HEK293 (cell line): ENCODE measurements around the gene MFSD2A.

Source experiments
- CTCF ChIA-PET: fragments of 350-600 bp; formaldehyde crosslinking; extraction: SDS; loops from one replicate; lab custom pipeline; 2021; ENCODE audit warnings: antibody characterized with exemption; lab: Yijun Ruan, JAX
- POLR2A ChIA-PET: fragments of 300-600 bp; formaldehyde crosslinking; extraction: SDS; loops from one replicate; lab custom pipeline; 2020; ENCODE audit warnings: antibody characterized with exemption, inconsistent platforms; lab: Yijun Ruan, JAX
- H3K27ac ChIP-seq: fragments of 200-500 bp; sonication (Bioruptor generic); 2 replicates; pipeline ENCODE4 v1.5.1; 2014; ENCODE audit warnings: low read depth, low read length, control low read depth, inconsistent platforms; ENCODE audit errors: extremely low read depth
- H3K36me3 ChIP-seq, 2 experiments: fragments of 200-500 bp in 1 of 2; sonication (Bioruptor generic) in 1 of 2; 1 replicate in 1 of 2; 2 replicates in 1 of 2; pipeline ENCODE4 v1.5.1; 2014 to 2017; ENCODE audit warnings: inconsistent platforms in 2 of 2, low read length in 2 of 2; ENCODE audit not compliant: control insufficient read depth in 2 of 2, insufficient read depth in 1 of 2
- H3K4me1 ChIP-seq: fragments of 200-500 bp; sonication (Bioruptor generic); 2 replicates; pipeline ENCODE4 v1.5.1; 2014; ENCODE audit warnings: mild to moderate bottlenecking, low read length, inconsistent platforms; ENCODE audit not compliant: control insufficient read depth, insufficient read depth
- H3K4me3 ChIP-seq: 2 replicates; pipeline ENCODE4 v1.5.1; 2011; ENCODE audit warnings: low read depth, mild to moderate bottlenecking, control low read depth, low read length, moderate library complexity
- H3K9me3 ChIP-seq: fragments of 200-500 bp; sonication (Bioruptor generic); 2 replicates; pipeline ENCODE4 v1.5.1; 2014; ENCODE audit warnings: low read depth, low read length, inconsistent platforms; ENCODE audit not compliant: control insufficient read depth, insufficient read depth
- GLI4 ChIP-seq: fragments of 450-650 bp; formaldehyde crosslinking; IDR thresholded peaks from 2 replicates; pipeline ENCODE4 v1.5.1; 2016; ENCODE audit warnings: missing biosample characterization, missing genetic modification characterization
- MZF1 ChIP-seq: fragments of 450-650 bp; formaldehyde crosslinking; IDR thresholded peaks from 2 replicates; pipeline ENCODE4 v1.5.1; 2017; ENCODE audit warnings: missing biosample characterization, missing genetic modification characterization, borderline replicate concordance
- OSR2 ChIP-seq: fragments of 450-650 bp; formaldehyde crosslinking; IDR thresholded peaks from 2 replicates; pipeline ENCODE4 v1.5.1; 2016; ENCODE audit warnings: missing biosample characterization, missing genetic modification characterization
- REPIN1 ChIP-seq: fragments of 450-650 bp; formaldehyde crosslinking; IDR thresholded peaks from 2 replicates; pipeline ENCODE4 v1.5.1; 2017; ENCODE audit warnings: missing biosample characterization, missing genetic modification characterization, low read depth
- REST ChIP-seq: fragments of 450-650 bp; formaldehyde crosslinking; IDR thresholded peaks from 2 replicates; pipeline ENCODE4 v1.5.1; 2016; ENCODE audit warnings: missing biosample characterization, missing genetic modification characterization
- TCF7L2 ChIP-seq: IDR thresholded peaks from 2 replicates; pipeline ENCODE4 v1.6.1; 2011; ENCODE audit warnings: low read depth, mild to moderate bottlenecking, inconsistent platforms, low read length, moderate library complexity, borderline replicate concordance
- TRIM28 ChIP-seq: IDR thresholded peaks from 2 replicates; pipeline ENCODE4 v1.6.1; 2011; ENCODE audit warnings: low read length, control low read depth, borderline replicate concordance
- ZBTB17 ChIP-seq: fragments of 450-650 bp; formaldehyde crosslinking; IDR thresholded peaks from 2 replicates; pipeline ENCODE4 v1.5.1; 2016; ENCODE audit warnings: missing biosample characterization, missing genetic modification characterization
- ZFP3 ChIP-seq: fragments of 450-650 bp; formaldehyde crosslinking; IDR thresholded peaks from 2 replicates; pipeline ENCODE4 v1.5.1; 2016; ENCODE audit warnings: low read depth, missing biosample characterization, missing genetic modification characterization
- ZNF155 ChIP-seq: fragments of 450-650 bp; formaldehyde crosslinking; IDR thresholded peaks from 2 replicates; pipeline ENCODE4 v1.5.1; 2016; ENCODE audit warnings: missing biosample characterization, missing genetic modification characterization
- ZNF24 ChIP-seq: fragments of 450-650 bp; formaldehyde crosslinking; IDR thresholded peaks from 2 replicates; pipeline ENCODE4 v1.5.1; 2016; ENCODE audit warnings: missing biosample characterization, missing genetic modification characterization
- ZNF311 ChIP-seq: fragments of 450-650 bp; formaldehyde crosslinking; IDR thresholded peaks from 2 replicates; pipeline ENCODE4 v1.5.1; 2017; ENCODE audit warnings: missing biosample characterization, missing genetic modification characterization, borderline replicate concordance
- ZNF416 ChIP-seq: fragments of 450-650 bp; formaldehyde crosslinking; IDR thresholded peaks from 2 replicates; pipeline ENCODE4 v1.5.1; 2016; ENCODE audit warnings: missing biosample characterization, missing genetic modification characterization
- ZNF664 ChIP-seq: fragments of 450-650 bp; formaldehyde crosslinking; IDR thresholded peaks from 2 replicates; pipeline ENCODE4 v1.5.1; 2016; ENCODE audit warnings: missing biosample characterization, missing genetic modification characterization
- ZSCAN16 ChIP-seq: fragments of 450-650 bp; formaldehyde crosslinking; IDR thresholded peaks from 2 replicates; pipeline ENCODE4 v1.5.1; 2016; ENCODE audit warnings: missing biosample characterization, missing genetic modification characterization

MFSD2A gene

GRCh38 chr1:39949891-39950290, 5.1 kb upstream of the MFSD2A start:
- H3K4me1 ChIP-seq = no peaks in the 10 kb centered on the region
- no peaks in the 10 kb centered on the region for H3K9me3 ChIP-seq
- CTCF ChIA-PET = interaction anchor here (1.4 to 1.6 kb wide), 2 partner anchors 24 to 31 kb away, joined by 6 to 8 read pairs; no protein-coding TSS in a partner anchor
- H3K27ac ChIP-seq = no peak overlapping the region
- no peaks in the 10 kb centered on the region for H3K36me3 ChIP-seq
- TF ChIP-seq ZNF155 (tag by site-specific recombination) (no peak), ZNF416 (tag by site-specific recombination) (no peak), ZBTB17 (tag by site-specific recombination) (no peak), TRIM28 (no peak), ZSCAN16 (tag by site-specific recombination) (no peak), ZNF311 (tag by site-specific recombination) (no peak), OSR2 (tag by site-specific recombination) (no peak), ZNF24 (tag by site-specific recombination) (no peak), ZFP3 (tag by site-specific recombination) (no peak)
- H3K4me3 ChIP-seq = no peak overlapping the region
- POLR2A ChIA-PET = no interaction called here

- ChIA-PET CTCF (interaction anchor here (0.6 to 1.4 kb wide), 3 partner anchors 22 to 34 kb away, joined by 3 to 6 read pairs (median 5); no protein-coding TSS in a partner anchor), POLR2A (no interaction called here)
- no peaks in the 10 kb centered on the region for H3K9me3 ChIP-seq
- H3K27ac ChIP-seq = no peak overlapping the region
- peaks cover 0 to under 1% of the 10 kb centered on the region in 2 experiments; a peak in 1 of 3 replicates for H3K36me3 ChIP-seq
- H3K4me1 ChIP-seq = no peaks in the 10 kb centered on the region
- TF ChIP-seq MZF1 (tag by site-specific recombination) (no peak), REPIN1 (tag by site-specific recombination) (no peak), GLI4 (tag by site-specific recombination) (no peak), TCF7L2 (no peak)
- H3K4me3 ChIP-seq = no peak overlapping the region
Measured at GRCh38 chr1:39951926-39952325, 3.0 kb upstream of the MFSD2A start.

- ChIA-PET POLR2A (interaction anchor here (0.6 kb wide), 1 partner anchor 73 kb away, joined by 3 read pairs; no protein-coding TSS in a partner anchor), CTCF (interaction anchor here (0.7 to 1.7 kb wide), 4 partner anchors 18 to 80 kb away, joined by 3 to 8 read pairs (median 4); no protein-coding TSS in a partner anchor)
- H3K36me3 ChIP-seq = peaks cover 0 to 7% of the 10 kb centered on the region in 2 experiments; a peak in 1 of 3 replicates
- no peaks in the 10 kb centered on the region for H3K4me1 ChIP-seq
- peak; percentile 88 for TF ChIP-seq ZNF664 (tag by site-specific recombination)
- TF ChIP-seq REST (tag by site-specific recombination) = no peak
- H3K4me3 ChIP-seq = no peak overlapping the region
- H3K9me3 ChIP-seq = no peaks in the 10 kb centered on the region
- H3K27ac ChIP-seq = no peak overlapping the region
Measured at GRCh38 chr1:39952359-39953110, 2.4 kb upstream of the MFSD2A start.
